Astrocyte of the cerebellum (primary cell): Measurements from ENCODE around the gene SLC9C1.

Source experiments
- DNase-seq: peaks from one replicate; pipeline ENCODE4 v3.0.0-alpha.2; 2011; ENCODE audit warnings: low read depth
- H3K4me3 ChIP-seq: 2 replicates; pipeline ENCODE4 v1.5.1; 2011; ENCODE audit warnings: mild to moderate bottlenecking, low read depth, low read length, moderate library complexity
- in situ Hi-C: cut with HindIII; loops from 2 replicates; pipeline ENCODE4 v1.10.0; 2017; ENCODE audit warnings: low sequenced_read_pairs
- TF ChIP-seq, protein P1 (sequence below): IDR thresholded peaks from 2 replicates; pipeline ENCODE4 v1.5.1; 2012; ENCODE audit warnings: low read length, low read depth, moderate library complexity, mild to moderate bottlenecking; ENCODE audit errors: missing control alignments

The SLC9C1 gene

DNA sequence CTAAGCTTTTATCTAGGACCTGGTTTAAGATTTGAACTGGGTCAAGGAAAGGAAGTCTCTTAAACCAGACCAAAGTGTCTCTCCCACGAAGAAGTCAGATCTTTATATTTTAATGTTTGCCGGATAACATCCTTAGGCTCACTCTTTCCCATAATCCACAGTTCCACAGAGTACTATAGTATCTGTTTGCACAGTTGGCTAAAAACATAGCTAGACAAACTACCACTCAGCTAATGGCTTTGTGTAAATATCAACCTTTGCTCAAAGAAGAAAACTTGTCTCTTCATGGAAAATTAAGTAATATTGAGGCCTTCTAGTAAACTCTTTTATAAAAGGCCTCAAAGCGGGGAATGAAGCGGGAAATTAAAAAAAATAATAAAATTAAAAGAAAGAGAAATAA lies 13.5 kb upstream of the SLC9C1 start:
- no peak for DNase-seq
- in situ Hi-C loops = no loop called here
- TF ChIP-seq, protein P1, sequence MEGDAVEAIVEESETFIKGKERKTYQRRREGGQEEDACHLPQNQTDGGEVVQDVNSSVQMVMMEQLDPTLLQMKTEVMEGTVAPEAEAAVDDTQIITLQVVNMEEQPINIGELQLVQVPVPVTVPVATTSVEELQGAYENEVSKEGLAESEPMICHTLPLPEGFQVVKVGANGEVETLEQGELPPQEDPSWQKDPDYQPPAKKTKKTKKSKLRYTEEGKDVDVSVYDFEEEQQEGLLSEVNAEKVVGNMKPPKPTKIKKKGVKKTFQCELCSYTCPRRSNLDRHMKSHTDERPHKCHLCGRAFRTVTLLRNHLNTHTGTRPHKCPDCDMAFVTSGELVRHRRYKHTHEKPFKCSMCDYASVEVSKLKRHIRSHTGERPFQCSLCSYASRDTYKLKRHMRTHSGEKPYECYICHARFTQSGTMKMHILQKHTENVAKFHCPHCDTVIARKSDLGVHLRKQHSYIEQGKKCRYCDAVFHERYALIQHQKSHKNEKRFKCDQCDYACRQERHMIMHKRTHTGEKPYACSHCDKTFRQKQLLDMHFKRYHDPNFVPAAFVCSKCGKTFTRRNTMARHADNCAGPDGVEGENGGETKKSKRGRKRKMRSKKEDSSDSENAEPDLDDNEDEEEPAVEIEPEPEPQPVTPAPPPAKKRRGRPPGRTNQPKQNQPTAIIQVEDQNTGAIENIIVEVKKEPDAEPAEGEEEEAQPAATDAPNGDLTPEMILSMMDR = no peak
- no peak overlapping the region for H3K4me3 ChIP-seq

DNA sequence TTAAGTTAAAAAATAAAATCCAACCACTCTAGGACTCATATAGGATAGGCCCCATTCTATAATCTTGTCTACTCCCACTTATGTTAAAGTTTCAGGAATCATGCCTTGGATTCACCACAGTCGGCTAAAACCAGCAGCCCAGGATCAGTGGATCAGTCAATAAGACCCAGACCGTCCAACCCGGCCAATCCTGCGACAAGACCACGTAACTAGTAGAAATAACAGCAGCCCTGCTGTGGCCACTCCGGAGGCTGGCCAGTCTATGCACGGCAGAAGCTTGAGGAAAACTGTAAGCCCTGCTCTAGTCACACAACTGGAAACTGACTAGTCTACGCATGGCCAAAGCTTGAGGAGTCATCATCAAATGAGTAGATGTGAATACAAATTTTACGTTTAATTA lies 12.8 kb upstream of the SLC9C1 start:
- in situ Hi-C loops = no loop called here
- TF ChIP-seq, protein P1 = no peak
- H3K4me3 ChIP-seq = no peak overlapping the region
- no peak for DNase-seq

DNA sequence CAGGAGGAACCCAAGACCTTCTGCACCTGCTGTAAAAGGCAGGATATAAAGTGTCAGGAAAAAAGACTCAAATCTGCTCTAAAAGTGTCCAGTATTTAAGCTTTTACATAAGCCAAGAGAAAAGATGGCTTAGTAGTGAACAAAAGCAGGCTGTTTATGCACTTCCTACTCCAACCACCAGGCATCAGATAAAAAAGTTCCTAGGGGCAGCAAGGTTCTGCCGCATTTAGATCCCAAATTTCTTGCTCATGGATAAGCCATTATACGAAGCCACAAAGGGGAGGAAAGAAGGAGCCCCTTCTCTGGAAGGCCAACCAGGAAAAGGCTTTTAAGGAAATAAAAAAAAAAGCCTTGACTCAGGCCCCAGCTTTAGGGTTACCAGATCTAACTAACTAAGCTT lies 10.6 kb upstream of the SLC9C1 start:
- TF ChIP-seq, protein P1 = peak; percentile 53
- no peak overlapping the region for H3K4me3 ChIP-seq
- in situ Hi-C loops = no loop called here
- no peak for DNase-seq

DNA sequence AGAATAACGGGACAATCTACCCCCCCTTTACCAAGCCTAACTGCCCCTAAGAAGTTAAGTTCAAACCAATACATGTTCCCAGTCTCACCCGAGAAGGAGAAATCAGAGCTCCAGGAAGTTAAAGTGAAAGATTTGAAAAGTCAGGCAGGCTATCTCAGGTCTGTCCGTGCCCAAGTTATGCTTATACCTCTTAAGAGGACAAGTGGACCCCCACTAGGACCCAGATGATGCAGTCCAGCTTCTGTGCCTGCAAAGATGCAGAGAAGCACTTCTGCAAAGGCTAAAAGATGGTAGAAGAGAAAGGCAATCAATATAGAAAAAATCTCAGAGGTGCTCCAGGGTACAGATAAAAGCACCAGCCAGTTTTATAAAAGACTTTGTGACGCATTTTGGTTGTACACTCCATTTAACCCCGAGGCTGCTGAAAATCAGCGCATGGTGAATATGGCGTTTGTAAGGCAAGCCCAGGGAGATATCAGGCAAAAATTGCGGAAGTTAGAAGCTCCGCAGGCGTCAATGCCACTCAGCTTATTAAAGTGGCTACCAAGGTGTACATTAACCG lies 9.8 kb upstream of the SLC9C1 start:
- in situ Hi-C loops = no loop called here
- no peak for DNase-seq

DNA sequence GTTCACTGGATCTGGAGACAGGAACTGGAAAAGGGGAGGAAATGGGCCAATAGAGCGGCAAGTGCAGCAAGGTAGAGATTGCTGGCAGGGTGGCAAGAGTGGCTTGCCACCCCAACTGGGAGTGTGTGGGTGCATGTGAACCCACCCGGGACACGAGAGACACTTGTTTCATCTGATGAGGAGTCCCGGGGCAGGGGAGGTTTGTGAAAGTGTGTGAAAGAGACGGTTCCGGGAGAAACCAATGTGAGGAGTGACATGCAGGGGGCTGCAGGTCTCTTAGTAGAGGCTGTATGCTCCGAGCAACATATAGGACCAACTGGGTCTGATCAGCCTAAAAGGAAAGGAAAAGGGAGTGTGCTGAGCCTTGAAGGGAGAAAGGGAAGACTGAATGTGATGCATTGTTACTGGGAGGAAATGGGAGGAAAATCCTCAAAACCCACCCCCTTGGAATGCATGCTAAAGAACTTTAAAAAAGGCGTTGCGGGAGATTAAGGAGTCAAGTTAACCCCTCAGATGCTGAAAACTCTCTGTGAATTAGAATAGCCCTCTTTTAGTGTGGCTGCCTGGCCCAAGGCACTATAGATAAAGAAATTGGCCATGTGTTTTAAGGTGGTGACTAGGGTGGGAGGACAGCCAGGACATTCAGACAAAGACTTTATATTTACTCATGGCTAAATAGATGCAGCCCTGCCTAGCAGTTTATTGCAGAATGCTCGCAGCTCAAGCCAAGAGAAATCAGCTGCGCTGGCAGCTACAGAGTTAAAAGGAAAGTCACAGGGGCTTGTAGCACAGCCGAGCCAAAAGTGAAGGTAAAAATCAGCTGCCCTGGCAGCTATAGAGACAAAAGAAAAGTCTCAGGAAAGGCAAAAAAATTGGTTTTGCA lies 9.1 kb upstream of the SLC9C1 start:
- DNase-seq = no peak
- in situ Hi-C loops = no loop called here
- H3K4me3 ChIP-seq = peak overlapping the region; percentile 42
- TF ChIP-seq, protein P1 = no peak

More for the DNA sequence above, 9.8 kb upstream of the SLC9C1 start:
- H3K4me3 ChIP-seq = peak overlapping the region; percentile 42
- TF ChIP-seq, protein P1 = no peak

DNA sequence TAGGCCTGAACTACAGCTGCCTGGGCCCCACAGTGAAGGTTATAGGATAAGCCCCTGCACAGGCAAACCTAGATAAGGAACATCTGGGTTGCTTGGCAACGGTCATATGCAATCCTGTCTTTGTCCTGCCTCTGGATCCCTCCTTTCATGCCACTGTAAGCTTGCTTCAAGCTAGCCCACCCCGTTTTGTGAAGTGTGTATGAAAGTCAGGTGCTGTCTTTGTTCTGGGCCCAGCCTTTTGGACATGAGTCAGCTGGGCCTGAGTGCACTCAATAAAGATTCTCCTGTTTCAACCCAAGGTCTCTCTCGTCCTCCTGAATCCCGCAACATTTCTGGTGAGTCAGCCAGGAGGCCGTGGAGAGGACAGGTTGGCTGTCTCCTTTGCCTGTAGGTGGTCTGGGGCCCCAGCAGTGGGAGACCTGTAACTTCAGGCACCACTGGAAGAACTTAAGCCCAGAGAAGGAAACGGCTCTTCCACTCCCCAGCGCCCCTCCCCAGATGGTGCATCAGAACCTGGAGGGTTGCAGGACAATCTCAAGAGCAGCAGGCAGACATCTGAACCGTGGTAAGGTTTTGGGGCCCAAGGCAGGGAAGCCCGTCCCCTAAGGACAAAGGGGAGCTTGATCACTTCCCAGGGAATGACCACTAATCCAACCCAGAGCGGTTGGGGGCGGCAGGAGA lies 8.3 kb upstream of the SLC9C1 start:
- in situ Hi-C loops = no loop called here
- TF ChIP-seq, protein P1 = no peak
- H3K4me3 ChIP-seq = no peak overlapping the region
- DNase-seq = no peak
